Stomach (tissue), 9 donors: ENCODE measurements around the gene LRCH1. TPM values are rescaled to one million over a fixed set of nuclear protein-coding genes. Genes with fewer than 3 reads are reported as not detected.

ENCODE experiments used
- DNase-seq, 2 donors: peaks; one replicate each; pipeline versions ENCODE4 v3.0.0 to v3.0.0-alpha.2; 2013 to 2019
- H3K27ac ChIP-seq, 5 donors: fragments of 200-600 bp in 4 of 5; sonication (generic) in 4 of 5; one replicate each; pipeline ENCODE4 v1.5.1; 2013 to 2019; ENCODE audit warnings: mild to moderate bottlenecking in 1 of 5, moderate library complexity in 1 of 5
- H3K27me3 ChIP-seq, 3 donors: fragments of 200-600 bp; sonication (generic); one replicate each; pipeline ENCODE4 v1.5.1; 2017 to 2019; ENCODE audit warnings: mixed run types in 1 of 3
- H3K36me3 ChIP-seq, 4 donors: fragments of 200-600 bp; sonication (generic); 1 replicate in 3 of 4; 2 replicates in 1 of 4; pipeline ENCODE4 v1.5.1; 2016 to 2019
- H3K4me1 ChIP-seq, 4 donors: fragments of 200-600 bp; sonication (generic); one replicate each; pipeline ENCODE4 v1.5.1; 2016 to 2019
- H3K4me3 ChIP-seq, 4 donors: fragments of 200-600 bp; sonication (generic) in 3 of 4; one replicate each; pipeline ENCODE4 v1.5.1; 2016 to 2019; ENCODE audit warnings: mild to moderate bottlenecking in 1 of 4
- H3K9me3 ChIP-seq, 4 donors: fragments of 200-600 bp; sonication (generic); one replicate each; pipeline ENCODE4 v1.5.1; 2016 to 2019
- CTCF ChIP-seq, 7 experiments: fragments of 450-650 bp in 4 of 7; fragments of 200-600 bp in 3 of 7; sonication (generic) in 3 of 7; IDR thresholded peaks; one replicate each; pipeline ENCODE4 v1.5.1; 2016 to 2019; ENCODE audit warnings: antibody characterized with exemption in 7 of 7, control low read depth in 2 of 7, mild to moderate bottlenecking in 1 of 7
- EP300 ChIP-seq: sonication (generic); formaldehyde crosslinking; IDR thresholded peaks from one replicate; pipeline ENCODE4 v1.6.1; 2017; ENCODE audit warnings: antibody characterized with exemption
- POLR2A ChIP-seq, 4 donors: fragments of 450-650 bp; IDR thresholded peaks; one replicate each; pipeline ENCODE4 v1.6.1; 2016; ENCODE audit warnings: antibody characterized with exemption in 4 of 4, control low read depth in 2 of 4, mild to moderate bottlenecking in 1 of 4, moderate library complexity in 1 of 4
- POLR2AphosphoS5 ChIP-seq, 3 donors: sonication (generic); formaldehyde crosslinking; IDR thresholded peaks; one replicate each; pipeline ENCODE4 v1.6.1; 2016; ENCODE audit warnings: antibody characterized with exemption in 3 of 3
- WGBS, 5 donors: extraction: QIAGEN DNeasy Blood & Tissue Kit in 3 of 5; methylation state at CpG; one replicate each; pipeline versions ENCODE4 v1.1.5 to v1.1.7; 2013 to 2018; 5-methylcytosine and 5-hydroxymethylcytosine counted together
- intact Hi-C: fragments of 100-400 bp; cut with DNase I; formaldehyde crosslinking; loops from one replicate; pipeline ENCODE4 v1.15.1; 2023; ENCODE audit warnings: low total_unique reads
- polyA plus RNA-seq, 3 donors: library from polyadenylated mRNA; stranded (reverse); fragments of 200-250 nt; gene quantifications; one replicate each; pipeline ENCODE4 v1.2.3, GENCODE V29; 2013
- total RNA-seq, 5 donors: library from RNA; depleted of rRNA; stranded (reverse); fragments of >200 nt; gene quantifications; one replicate each; pipeline versions ENCODE4 v1.1.0 to v1.2.3, GENCODE V29; 2014 to 2016
- donor health status: healthy with polysubstance abuse.
- donor health status: Bipolar disorder and iron deficiency.
- donor health status: healthy.

Gene LRCH1
- total and polyA plus RNA-seq, 8 donors, result 5.4 to 70.6 (median 19.4) TPM

- intact Hi-C loops, result loop anchor here (10.0 kb wide), 1 partner anchor 54 kb away; no protein-coding TSS in a partner anchor
- H3K9me3 ChIP-seq, result no peaks in the 10 kb centered on the region
- no peak overlapping the region for H3K4me3 ChIP-seq
- TF ChIP-seq POLR2A (IDR thresholded peaks at IDR 0.05) (no peak), EP300 (no peak), CTCF (IDR thresholded peaks at IDR 0.05) (no peak), POLR2AphosphoS5 (IDR thresholded peaks at IDR 0.05) (no peak)
- H3K4me1 ChIP-seq, result peaks cover 11 to 35% (median 21%) of the 10 kb centered on the region in 4 donors
- no peak overlapping the region for H3K27ac ChIP-seq
- WGBS, 5 donors, result 62 to 77% (median 63%) methylated on average over 2 of the region's 2 CpGs
- no peak for DNase-seq
- no peaks in the 10 kb centered on the region for H3K27me3 ChIP-seq
- H3K36me3 ChIP-seq, result no peaks in the 10 kb centered on the region
Measured at GRCh38 chr13:46550822-46551221, 2.1 kb upstream of the LRCH1 start.

GRCh38 chr13:46551410-46552302 is 1.3 kb upstream of the LRCH1 start:
- WGBS, 5 donors, result 25 to 38% (median 28%) methylated on average over 22 of the region's 22 CpGs
- H3K4me3 ChIP-seq, result peak overlapping the region; percentile 90 to 96 (median 94)
- peak overlapping the region in 4 of 5 donors; percentile 85 to 95 (median 94) for H3K27ac ChIP-seq

GRCh38 chr13:46552303-46552682 is 677 bp upstream of the LRCH1 start:
- DNase-seq, result peak; percentile 34 to 40
- Histone ChIP-seq H3K9me3 (no peaks in the 10 kb centered on the region), H3K4me3 (peak overlapping the region; percentile 90 to 96 (median 94)), H3K4me1 (peaks cover 11 to 47% (median 28%) of the 10 kb centered on the region in 4 donors), H3K27me3 (no peaks in the 10 kb centered on the region), H3K27ac (peak overlapping the region; percentile 85 to 95 (median 95)), H3K36me3 (no peaks in the 10 kb centered on the region)
- WGBS, 5 donors, result 10 to 17% (median 13%) methylated on average over 12 of the region's 12 CpGs
- intact Hi-C loops, result loop anchor here (10.0 kb wide), 1 partner anchor 53 kb away; no protein-coding TSS in a partner anchor
- TF ChIP-seq POLR2A (IDR thresholded peaks at IDR 0.05) (no peak), POLR2AphosphoS5 (IDR thresholded peaks at IDR 0.05) (no peak), CTCF (IDR thresholded peaks at IDR 0.05) (no peak), EP300 (no peak)

More at GRCh38 chr13:46551410-46552302, 1.3 kb upstream of the LRCH1 start:
- peak; percentile 87 to 88 for DNase-seq
- Histone ChIP-seq H3K9me3 (no peaks in the 10 kb centered on the region), H3K36me3 (no peaks in the 10 kb centered on the region), H3K4me1 (peaks cover 11 to 44% (median 25%) of the 10 kb centered on the region in 4 donors), H3K27me3 (no peaks in the 10 kb centered on the region)
- intact Hi-C loops, result loop anchor here (10.0 kb wide), 1 partner anchor 53 kb away; no protein-coding TSS in a partner anchor
- TF ChIP-seq POLR2A (IDR thresholded peaks at IDR 0.05) (no peak), POLR2AphosphoS5 (IDR thresholded peaks at IDR 0.05) (peak in 2 of 3 donors; percentile 14 to 40), EP300 (no peak), CTCF (IDR thresholded peaks at IDR 0.05) (peak in 5 of 7 experiments; percentile 59 to 90 (median 83))

- peaks cover 11 to 55% (median 32%) of the 10 kb centered on the region in 4 donors for H3K4me1 ChIP-seq
- peak overlapping the region; percentile 90 to 96 (median 94) for H3K4me3 ChIP-seq
- TF ChIP-seq CTCF (IDR thresholded peaks at IDR 0.05) (no peak), EP300 (no peak)
- intact Hi-C loops, result loop anchor here (10.0 kb wide), 1 partner anchor 51 kb away; no protein-coding TSS in a partner anchor
- no peaks in the 10 kb centered on the region for H3K36me3 ChIP-seq
- no peak for DNase-seq
- 0 to 1% (median 0%) methylated on average over 8 to 34 of the region's 34 CpGs for WGBS, 5 donors
- H3K27ac ChIP-seq, result peak overlapping the region; percentile 85 to 95 (median 95)
- H3K27me3 ChIP-seq, result no peaks in the 10 kb centered on the region
- H3K9me3 ChIP-seq, result no peaks in the 10 kb centered on the region
Measured at GRCh38 chr13:46553521-46553885, 533 bp downstream of the LRCH1 start.
